MCF 10A (cell line): ENCODE results near the gene TMEM184A. TPM values are rescaled to one million over a fixed set of nuclear protein-coding genes. Genes with fewer than 3 reads are reported as not detected.
A peak's percentile ranks its signal among the peaks of the same experiment; 100 is the strongest.

ENCODE experiments used
- BruUV-seq: library from RNA; stranded (reverse); fragments of 400-500 nt; replicated peaks from 2 replicates; lab custom pipeline; 2021; lab: Mats Ljungman, UMichigan
- CTCF ChIA-PET: fragments of 300-600 bp; sonication (Branson Sonifier 250); formaldehyde crosslinking; extraction: SDS; loops from one replicate; lab custom pipeline; 2021; ENCODE audit warnings: antibody characterized with exemption, inconsistent platforms; lab: Yijun Ruan, JAX
- POLR2A ChIA-PET: fragments of 300-600, 350-650 bp; sonication (Branson Sonifier 250); formaldehyde crosslinking; extraction: SDS; loops from one replicate; lab custom pipeline; 2020; ENCODE audit warnings: antibody characterized with exemption, inconsistent platforms; lab: Yijun Ruan, JAX
- DNase-seq: peaks from one replicate; pipeline ENCODE4 v3.0.0-alpha.2; 2018; ENCODE audit not compliant: unreplicated experiment
- H3K27ac Mint-ChIP-seq: one replicate; pipeline ENCODE4 v1.8.0; 2022; ENCODE audit warnings: mild to moderate bottlenecking, low read depth, mixed read lengths; ENCODE audit not compliant: unreplicated experiment
- H3K27me3 Mint-ChIP-seq: one replicate; pipeline ENCODE4 v1.8.0; 2022; ENCODE audit warnings: mixed read lengths; ENCODE audit not compliant: insufficient read depth, unreplicated experiment
- H3K36me3 Mint-ChIP-seq: one replicate; pipeline ENCODE4 v1.8.0; 2022; ENCODE audit warnings: mild to moderate bottlenecking, moderate library complexity, mixed read lengths; ENCODE audit not compliant: insufficient read depth, unreplicated experiment
- H3K4me1 Mint-ChIP-seq: one replicate; pipeline ENCODE4 v1.8.0; 2022; ENCODE audit warnings: mixed read lengths; ENCODE audit not compliant: insufficient read depth, unreplicated experiment
- H3K4me3 Mint-ChIP-seq: one replicate; pipeline ENCODE4 v1.8.0; 2022; ENCODE audit warnings: mild to moderate bottlenecking, moderate library complexity, mixed read lengths; ENCODE audit not compliant: unreplicated experiment
- H3K9me3 Mint-ChIP-seq: one replicate; pipeline ENCODE4 v1.8.0; 2022; ENCODE audit warnings: mixed read lengths; ENCODE audit not compliant: unreplicated experiment
- intact Hi-C: fragments of 100-400 bp; cut with micrococcal nuclease; formaldehyde crosslinking; loops from 2 replicates; pipeline ENCODE4 v1.14.1; 2022
- total RNA-seq: library from RNA; stranded (reverse); gene quantifications from 2 replicates; pipeline ENCODE4 v1.2.3, GENCODE V29; 2022
- TF ChIP-seq, protein P1 (sequence below): fragments of 200-600 bp; IDR thresholded peaks from one replicate; pipeline ENCODE4 v1.8.0; 2022; ENCODE audit warnings: antibody characterized with exemption, mild to moderate bottlenecking; ENCODE audit not compliant: unreplicated experiment

TMEM184A gene
- total RNA-seq, 1 experiment from 2014 or later, result 14.2 TPM

DNA sequence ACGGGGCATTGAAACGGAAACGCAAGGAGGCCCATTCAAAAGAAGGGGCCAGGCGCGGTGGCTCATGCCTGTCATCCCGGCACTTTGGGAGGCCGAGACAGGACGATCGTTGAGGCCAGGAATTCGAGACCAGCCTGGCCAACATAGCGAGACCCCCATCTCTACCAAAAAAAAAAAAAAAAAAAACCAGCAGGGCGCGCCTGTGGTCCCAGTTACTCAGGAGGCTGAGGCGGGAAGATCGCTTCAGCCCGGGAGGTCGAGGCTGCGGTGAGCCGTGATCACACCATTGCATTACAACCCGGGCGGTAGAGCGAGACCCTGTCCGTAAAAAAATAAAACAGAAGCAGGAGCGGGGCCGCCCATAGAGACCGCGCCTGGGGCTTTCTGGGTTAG is 13.4 kb upstream of the TMEM184A start:
- Mint-ChIP-seq H3K27ac (peak overlapping the region; percentile 64), H3K36me3 (peaks cover 33% of the 10 kb centered on the region), H3K27me3 (no peaks in the 10 kb centered on the region), H3K4me1 (peaks cover 34% of the 10 kb centered on the region), H3K4me3 (peak overlapping the region; percentile 72), H3K9me3 (no peaks in the 10 kb centered on the region)
- ChIA-PET CTCF (interaction anchor here (0.6 to 1.0 kb wide), 2 partner anchors 13 to 63 kb away, joined by 3 to 5 read pairs; partner anchors contain the start of gene TMEM184A), POLR2A (interaction anchor here (0.6 to 3.3 kb wide), 4 partner anchors 10 to 787 kb away, joined by 3 to 28 read pairs (median 14); partner anchors contain the start of gene TMEM184A)
- BruUV-seq, result no TSS peak
- intact Hi-C loops, result no loop called here
- TF ChIP-seq, protein P1, sequence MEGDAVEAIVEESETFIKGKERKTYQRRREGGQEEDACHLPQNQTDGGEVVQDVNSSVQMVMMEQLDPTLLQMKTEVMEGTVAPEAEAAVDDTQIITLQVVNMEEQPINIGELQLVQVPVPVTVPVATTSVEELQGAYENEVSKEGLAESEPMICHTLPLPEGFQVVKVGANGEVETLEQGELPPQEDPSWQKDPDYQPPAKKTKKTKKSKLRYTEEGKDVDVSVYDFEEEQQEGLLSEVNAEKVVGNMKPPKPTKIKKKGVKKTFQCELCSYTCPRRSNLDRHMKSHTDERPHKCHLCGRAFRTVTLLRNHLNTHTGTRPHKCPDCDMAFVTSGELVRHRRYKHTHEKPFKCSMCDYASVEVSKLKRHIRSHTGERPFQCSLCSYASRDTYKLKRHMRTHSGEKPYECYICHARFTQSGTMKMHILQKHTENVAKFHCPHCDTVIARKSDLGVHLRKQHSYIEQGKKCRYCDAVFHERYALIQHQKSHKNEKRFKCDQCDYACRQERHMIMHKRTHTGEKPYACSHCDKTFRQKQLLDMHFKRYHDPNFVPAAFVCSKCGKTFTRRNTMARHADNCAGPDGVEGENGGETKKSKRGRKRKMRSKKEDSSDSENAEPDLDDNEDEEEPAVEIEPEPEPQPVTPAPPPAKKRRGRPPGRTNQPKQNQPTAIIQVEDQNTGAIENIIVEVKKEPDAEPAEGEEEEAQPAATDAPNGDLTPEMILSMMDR, result no peak
- DNase-seq, result no peak

DNA sequence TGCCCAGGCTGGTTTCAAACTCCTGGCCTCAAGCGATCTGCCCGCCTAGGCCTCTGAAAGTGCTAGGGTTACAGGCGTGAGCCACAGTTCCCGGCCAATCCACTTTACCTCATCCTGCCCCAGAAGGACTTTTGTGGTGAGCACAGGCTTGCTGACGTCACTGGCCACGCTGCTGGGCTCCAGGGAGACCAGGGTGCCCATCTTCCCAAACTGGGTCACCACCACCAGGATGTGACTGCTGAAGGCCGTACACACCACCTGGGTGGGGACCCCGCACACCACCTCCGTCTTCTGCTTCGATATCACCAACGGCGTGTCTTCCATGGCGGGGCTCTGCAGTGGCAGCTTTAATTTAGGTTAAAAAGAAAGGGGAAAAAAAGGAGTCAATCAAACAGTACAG is 13.0 kb upstream of the TMEM184A start:
- ChIA-PET POLR2A (interaction anchor here (0.6 to 3.3 kb wide), 3 partner anchors 13 to 787 kb away, joined by 3 to 28 read pairs (median 19); partner anchors contain the start of gene TMEM184A), CTCF (no interaction called here)
- Mint-ChIP-seq H3K4me3 (peak overlapping the region; percentile 72), H3K27me3 (no peaks in the 10 kb centered on the region), H3K4me1 (peaks cover 34% of the 10 kb centered on the region), H3K27ac (peak overlapping the region; percentile 64), H3K36me3 (peaks cover 33% of the 10 kb centered on the region), H3K9me3 (no peaks in the 10 kb centered on the region)
- intact Hi-C loops, result no loop called here
- DNase-seq, result peak; percentile 62
- TSS peak; percentile 72 for BruUV-seq
- TF ChIP-seq, protein P1, result no peak

DNA sequence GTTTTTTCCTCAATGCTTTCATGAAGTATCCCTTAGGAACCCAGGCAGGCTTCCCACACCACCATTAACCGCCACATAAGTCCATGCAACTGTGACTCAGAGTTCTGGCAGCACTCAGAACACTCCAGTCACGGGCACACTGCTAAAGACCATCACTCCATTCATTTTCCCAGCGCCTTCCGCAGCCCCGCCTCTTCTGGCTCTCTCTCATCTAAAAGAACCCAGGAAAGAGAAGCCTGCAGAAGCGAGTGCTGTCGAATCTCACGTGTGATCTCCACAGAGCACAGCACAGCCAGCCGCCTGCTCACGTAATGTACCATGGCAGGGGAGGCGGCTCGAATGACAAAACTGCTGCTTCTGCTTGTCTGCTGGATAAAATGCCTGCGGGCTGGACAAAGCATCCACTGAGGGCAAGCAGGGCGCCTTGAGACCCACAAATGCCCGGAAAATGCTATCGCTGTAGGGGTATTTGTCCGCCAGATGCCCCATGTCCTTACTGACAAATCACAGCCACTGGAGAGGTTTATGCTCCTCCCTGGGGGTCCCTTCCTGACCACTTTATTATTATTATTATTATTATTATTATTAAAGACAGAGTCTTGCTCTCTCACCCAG is 12.0 kb upstream of the TMEM184A start:
- Mint-ChIP-seq H3K4me3 (peak overlapping the region; percentile 72), H3K27me3 (no peaks in the 10 kb centered on the region), H3K9me3 (no peaks in the 10 kb centered on the region), H3K4me1 (peaks cover 34% of the 10 kb centered on the region), H3K36me3 (peaks cover 29% of the 10 kb centered on the region), H3K27ac (peak overlapping the region; percentile 36)
- no TSS peak for BruUV-seq
- TF ChIP-seq, protein P1, result no peak
- intact Hi-C loops, result no loop called here
- CTCF ChIA-PET, result no interaction called here
- peak; percentile 92 for DNase-seq
- POLR2A ChIA-PET, result interaction anchor here (0.6 to 3.3 kb wide), 4 partner anchors 12 to 35 kb away, joined by 3 to 28 read pairs (median 20); partner anchors contain the start of gene TMEM184A

DNA sequence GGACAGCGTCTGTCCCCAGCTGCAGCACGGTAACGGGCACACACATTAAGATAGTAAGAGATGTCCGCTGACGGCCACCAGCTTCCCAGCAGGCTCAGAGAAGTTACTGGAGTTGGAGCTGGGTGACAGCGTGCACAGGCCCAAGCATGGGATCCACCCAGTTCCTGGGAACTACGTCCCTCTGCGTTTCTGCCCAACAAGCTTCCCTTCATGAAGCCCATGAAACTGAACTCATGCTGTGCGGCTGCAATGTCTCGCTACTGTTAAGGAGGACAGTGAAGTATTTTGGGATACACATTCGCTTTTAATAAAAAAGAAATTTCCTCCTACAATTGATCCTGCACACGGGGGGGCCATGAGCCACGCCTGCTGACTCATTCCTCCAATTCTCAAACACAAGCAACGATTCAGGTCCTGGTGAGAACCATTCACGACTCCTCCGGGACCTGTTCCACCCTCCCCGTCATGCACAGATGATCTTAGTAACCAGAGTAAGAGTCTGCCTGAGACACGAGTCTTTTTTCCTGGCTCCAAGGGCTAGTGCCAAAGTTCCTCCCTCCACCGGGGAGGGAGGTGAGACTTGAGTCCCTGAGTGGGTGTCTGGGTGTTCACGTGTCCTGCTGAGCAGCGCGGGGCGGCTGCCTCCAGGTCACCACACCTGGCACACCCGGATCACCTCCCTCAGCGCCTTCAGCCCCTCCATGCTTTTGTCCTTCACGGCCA is 11.2 kb upstream of the TMEM184A start:
- intact Hi-C loops, result no loop called here
- peaks cover 34% of the 10 kb centered on the region for H3K4me1 Mint-ChIP-seq

More for the DNA sequence above, 11.2 kb upstream of the TMEM184A start:
- ChIA-PET POLR2A (interaction anchor here (0.6 to 3.3 kb wide), 6 partner anchors 9 to 787 kb away, joined by 3 to 20 read pairs (median 4); partner anchors contain the start of gene TMEM184A), CTCF (interaction anchor here (0.8 to 1.1 kb wide), 2 partner anchors 9 to 11 kb away, joined by 5 read pairs; partner anchors contain the start of gene TMEM184A)
- Mint-ChIP-seq H3K4me3 (peak overlapping the region; percentile 72), H3K27me3 (no peaks in the 10 kb centered on the region), H3K9me3 (no peaks in the 10 kb centered on the region), H3K36me3 (peaks cover 25% of the 10 kb centered on the region), H3K27ac (peak overlapping the region; percentile 36)
- DNase-seq, result peak; percentile 49
- TF ChIP-seq, protein P1, result no peak
- BruUV-seq, result TSS peak; percentile 28
